DMS79 (cell line): ENCODE data around the gene PRKX.
"Not testable (repeated sequence)": the region's sequence is repeated elsewhere in the genome, so short reads cannot be mapped to it uniquely, and the experiment has no call there.

Experiments
- DNase-seq: peaks from one replicate; lab custom pipeline; 2025; lab: John Stamatoyannopoulos, UW

PRKX gene

GRCh38 chrX:3653111-3653510 is 60.3 kb downstream of the PRKX start:
- no peak for DNase-seq

- DNase-seq: no peak
These were observed 62.2 kb downstream of the PRKX start for GRCh38 chrX:3651277-3651676.

GRCh38 chrX:3648084-3648483 is 65.4 kb downstream of the PRKX start:
- DNase-seq: no peak

- DNase-seq: not testable (repeated sequence)
These were observed 73.4 kb downstream of the PRKX start for GRCh38 chrX:3639858-3640631.

GRCh38 chrX:3639236-3639635 is 74.2 kb downstream of the PRKX start:
- DNase-seq: no peak

GRCh38 chrX:3638280-3638873 is 75.1 kb downstream of the PRKX start:
- DNase-seq: no peak

GRCh38 chrX:3636803-3637202 is 76.6 kb downstream of the PRKX start:
- DNase-seq: no peak

GRCh38 chrX:3631196-3631595 is 82.3 kb downstream of the PRKX start:
- DNase-seq: no peak

GRCh38 chrX:3627594-3627993 is 85.9 kb downstream of the PRKX start:
- DNase-seq: no peak

GRCh38 chrX:3621414-3621813 is 92.0 kb downstream of the PRKX start:
- DNase-seq: no peak

- DNase-seq: not testable (repeated sequence)
These were observed 101.7 kb downstream of the PRKX start for GRCh38 chrX:3611744-3612143.

- DNase-seq: no peak
These were observed 103.6 kb downstream of the PRKX start for GRCh38 chrX:3609810-3610209.

GRCh38 chrX:3603026-3603661 is 110.3 kb downstream of the PRKX start:
- DNase-seq: no peak

GRCh38 chrX:3599802-3600430 is 113.5 kb downstream of the PRKX start:
- no peak for DNase-seq

GRCh38 chrX:3598709-3599108 is 114.7 kb downstream of the PRKX start:
- no peak for DNase-seq

- no peak for DNase-seq
These were observed 115.3 kb downstream of the PRKX start for GRCh38 chrX:3598046-3598605.

- no peak for DNase-seq
These were observed 121.3 kb downstream of the PRKX start for GRCh38 chrX:3592184-3592583.

GRCh38 chrX:3589474-3589873 is 124.0 kb downstream of the PRKX start:
- DNase-seq: no peak

- DNase-seq: no peak
These were observed 127.7 kb downstream of the PRKX start for GRCh38 chrX:3585719-3586118.

GRCh38 chrX:3584415-3584996 is 128.9 kb downstream of the PRKX start:
- DNase-seq: no peak

GRCh38 chrX:3582451-3582850 is 131.0 kb downstream of the PRKX start:
- no peak for DNase-seq

GRCh38 chrX:3581609-3582108 is 131.8 kb downstream of the PRKX start:
- DNase-seq: no peak
